CD4-positive, alpha-beta memory T cell (primary cell): ENCODE data around the gene MPO. TPM values are rescaled to one million over a fixed set of nuclear protein-coding genes. Genes with fewer than 3 reads are reported as not detected.
A peak's percentile ranks its signal among the peaks of the same experiment; 100 is the strongest.

Experiments
- CTCF ChIA-PET: fragments of 350-600 bp; sonication (Branson Sonifier 250); formaldehyde crosslinking; loops from one replicate; lab custom pipeline; 2021; ENCODE audit warnings: inconsistent platforms; ENCODE audit not compliant: partially characterized antibody; lab: Charles Lee
- POLR2A ChIA-PET: fragments of 350-600 bp; sonication (Branson Sonifier 250); formaldehyde crosslinking; loops from one replicate; lab custom pipeline; 2021; ENCODE audit not compliant: partially characterized antibody; lab: Charles Lee
- DNase-seq, 5 donors: peaks; one replicate each; pipeline versions ENCODE4 v3.0.0 to v3.0.0-alpha.2; 2020 to 2022; ENCODE audit warnings: mixed read lengths in 1 of 5
- H3K27ac ChIP-seq: one replicate; pipeline ENCODE4 v1.7.0; 2013; ENCODE audit warnings: low read depth, low read length
- H3K27me3 ChIP-seq: 2 replicates; pipeline ENCODE4 v1.7.0; 2013; ENCODE audit warnings: mild to moderate bottlenecking, low read length, moderate library complexity; ENCODE audit not compliant: insufficient read depth
- H3K36me3 ChIP-seq: 2 replicates; pipeline ENCODE4 v1.7.0; 2013; ENCODE audit warnings: mild to moderate bottlenecking, low read length, moderate library complexity; ENCODE audit not compliant: insufficient read depth
- H3K4me1 ChIP-seq: 2 replicates; pipeline ENCODE4 v1.7.0; 2013; ENCODE audit warnings: mild to moderate bottlenecking, low read length, moderate library complexity; ENCODE audit not compliant: insufficient read depth
- H3K4me3 ChIP-seq, 2 donors: one replicate each; pipeline ENCODE4 v1.7.0; 2013; ENCODE audit warnings: low read length in 2 of 2, mild to moderate bottlenecking in 1 of 2
- H3K9me3 ChIP-seq, 2 donors: one replicate each; pipeline ENCODE4 v1.7.0; 2013; ENCODE audit warnings: low read length in 2 of 2, control low read depth in 1 of 2; ENCODE audit not compliant: control insufficient read depth in 1 of 2
- H3K27ac Mint-ChIP-seq, 7 donors: one replicate each; pipeline ENCODE4 v1.8.0; 2020 to 2021; ENCODE audit warnings: mixed read lengths in 7 of 7, mild to moderate bottlenecking in 6 of 7, inconsistent platforms in 3 of 7, moderate library complexity in 3 of 7
- H3K27me3 Mint-ChIP-seq, 2 donors: one replicate each; pipeline ENCODE4 v1.8.0; 2020 to 2021; ENCODE audit warnings: mixed read lengths in 2 of 2
- H3K36me3 Mint-ChIP-seq, 2 donors: one replicate each; pipeline ENCODE4 v1.8.0; 2020 to 2021; ENCODE audit warnings: mixed read lengths in 2 of 2, inconsistent platforms in 1 of 2, mild to moderate bottlenecking in 1 of 2
- H3K4me1 Mint-ChIP-seq, 4 donors: one replicate each; pipeline ENCODE4 v1.8.0; 2020 to 2021; ENCODE audit warnings: mixed read lengths in 4 of 4, mild to moderate bottlenecking in 1 of 4
- H3K4me3 Mint-ChIP-seq, 8 donors: one replicate each; pipeline ENCODE4 v1.8.0; 2020 to 2021; ENCODE audit warnings: mixed read lengths in 8 of 8, mild to moderate bottlenecking in 7 of 8, moderate library complexity in 6 of 8, inconsistent platforms in 3 of 8
- H3K9me3 Mint-ChIP-seq, 8 donors: one replicate each; pipeline ENCODE4 v1.8.0; 2020 to 2021; ENCODE audit warnings: mixed read lengths in 8 of 8, mild to moderate bottlenecking in 5 of 8, inconsistent platforms in 3 of 8, moderate library complexity in 1 of 8
- intact Hi-C: fragments of 100-400 bp; cut with micrococcal nuclease; formaldehyde crosslinking; loops from one replicate; pipeline ENCODE4 v1.15.1; 2023
- polyA plus RNA-seq, 2 donors: library from polyadenylated mRNA; unstranded; fragments of 300-500 nt; fragmentation: Illumina TruSeq; gene quantifications; one replicate each; pipeline ENCODE4 v1.2.3, GENCODE V29; 2021
- total RNA-seq, 2 experiments: library from RNA; stranded (reverse); gene quantifications; one replicate each; pipeline ENCODE4 v1.2.3, GENCODE V29; 2021

Gene MPO
- total and polyA plus RNA-seq, 4 experiments from 2014 or later = not detected

DNA sequence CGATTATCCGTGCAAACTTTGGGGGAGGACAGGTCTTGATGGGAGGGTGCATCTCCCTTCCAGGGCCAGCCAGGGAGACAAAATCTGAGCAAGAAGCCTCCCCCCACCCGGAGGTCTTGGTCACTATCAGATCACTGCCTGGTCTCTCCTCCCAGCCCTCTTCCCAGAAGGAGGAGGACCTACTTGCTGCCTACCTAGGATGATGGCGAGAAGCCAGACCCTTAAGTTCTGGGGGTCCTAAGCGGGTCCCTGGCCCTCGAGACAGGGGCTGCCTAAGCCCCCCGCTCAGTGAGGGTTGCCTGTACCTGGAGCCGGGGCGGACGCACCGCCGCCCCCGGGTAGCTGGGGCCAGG, 43.3 kb upstream of the MPO start:
- Mint-ChIP-seq H3K36me3 (peaks cover 3 to 13% of the 10 kb centered on the region in 2 donors), H3K4me3 (no peak overlapping the region), H3K9me3 (no peaks in the 10 kb centered on the region), H3K27me3 (no peaks in the 10 kb centered on the region), H3K4me1 (peaks cover 17 to 54% (median 26%) of the 10 kb centered on the region in 4 donors), H3K27ac (peak overlapping the region in 1 of 7 donors; percentile 69)
- DNase-seq = peak in 1 of 5 donors; percentile 16
- Histone ChIP-seq H3K27me3 (no peaks in the 10 kb centered on the region), H3K4me1 (peaks cover 29% of the 10 kb centered on the region), H3K4me3 (no peak overlapping the region), H3K27ac (no peak overlapping the region), H3K9me3 (no peaks in the 10 kb centered on the region), H3K36me3 (no peaks in the 10 kb centered on the region)
- POLR2A ChIA-PET = interaction anchor here (34.1 kb wide), 1 partner anchor 20 kb away, joined by 3924 read pairs; the partner anchor contains the start of gene SUPT4H1
- intact Hi-C loops = no loop called here
- CTCF ChIA-PET = interaction anchor here (10.9 kb wide), 1 partner anchor 18 kb away, joined by 510 read pairs; no protein-coding TSS in a partner anchor

- no peaks in the 10 kb centered on the region for H3K9me3 ChIP-seq
- Mint-ChIP-seq H3K9me3 (no peaks in the 10 kb centered on the region), H3K27ac (peak overlapping the region in 4 of 7 donors; percentile 22 to 93 (median 68)), H3K4me3 (no peak overlapping the region), H3K27me3 (no peaks in the 10 kb centered on the region), H3K4me1 (peaks cover 14 to 51% (median 23%) of the 10 kb centered on the region in 4 donors), H3K36me3 (peaks cover 3 to 13% of the 10 kb centered on the region in 2 donors)
- H3K27ac ChIP-seq = no peak overlapping the region
- ChIA-PET POLR2A (interaction anchor here (34.1 kb wide), 1 partner anchor 20 kb away, joined by 3924 read pairs; the partner anchor contains the start of gene SUPT4H1), CTCF (interaction anchor here (1.6 to 10.9 kb wide), 3 partner anchors 18 to 94 kb away, joined by 5 to 510 read pairs (median 11); partner anchors contain the start of gene RNF43)
- intact Hi-C loops = no loop called here
- peaks cover 27% of the 10 kb centered on the region for H3K4me1 ChIP-seq
- no peaks in the 10 kb centered on the region for H3K27me3 ChIP-seq
- DNase-seq = no peak
- H3K36me3 ChIP-seq = no peaks in the 10 kb centered on the region
- H3K4me3 ChIP-seq = no peak overlapping the region
These were observed 42.8 kb upstream of the MPO start for GRCh38 chr17:58323366-58324055.

DNA sequence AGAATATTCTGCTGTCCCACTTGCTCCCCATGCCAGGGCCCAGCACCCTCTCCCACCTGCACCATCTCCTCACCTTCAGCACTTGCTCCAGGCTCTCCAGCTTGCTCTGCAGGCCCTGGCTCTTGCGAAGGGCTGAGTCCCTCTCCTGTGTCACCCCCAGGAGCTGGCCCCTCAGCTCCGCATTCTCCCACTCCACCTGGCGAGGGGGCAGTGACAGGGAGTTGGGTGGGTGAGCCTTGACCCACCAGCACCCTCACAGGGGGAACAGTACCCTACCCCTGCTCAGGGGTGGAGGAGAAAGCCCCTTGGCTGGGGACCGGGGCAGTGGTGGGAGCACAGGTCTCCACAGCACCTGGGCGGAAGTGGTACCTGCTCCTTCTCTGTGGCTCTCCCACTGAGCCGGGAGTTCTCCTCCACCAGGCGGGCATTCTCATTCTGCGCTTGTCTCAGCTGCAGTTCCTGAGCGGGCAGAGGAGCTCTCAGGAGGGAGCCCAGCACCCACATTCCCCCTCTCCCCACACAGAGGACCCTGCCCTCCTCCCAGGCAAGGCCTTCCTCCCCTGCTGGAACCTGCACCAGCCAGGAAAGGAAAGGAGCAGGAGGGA, 41.9 kb upstream of the MPO start:
- Histone ChIP-seq H3K36me3 (no peaks in the 10 kb centered on the region), H3K4me1 (peaks cover 27% of the 10 kb centered on the region), H3K27me3 (no peaks in the 10 kb centered on the region), H3K4me3 (no peak overlapping the region), H3K9me3 (no peaks in the 10 kb centered on the region), H3K27ac (no peak overlapping the region)
- Mint-ChIP-seq H3K27me3 (no peaks in the 10 kb centered on the region), H3K27ac (peak overlapping the region in 2 of 7 donors; percentile 50 to 70), H3K4me1 (peaks cover 10 to 49% (median 21%) of the 10 kb centered on the region in 4 donors), H3K4me3 (no peak overlapping the region), H3K36me3 (peaks cover 3 to 10% of the 10 kb centered on the region in 2 donors), H3K9me3 (no peaks in the 10 kb centered on the region)
- ChIA-PET CTCF (interaction anchor here (1.6 to 10.9 kb wide), 3 partner anchors 19 to 95 kb away, joined by 5 to 510 read pairs (median 11); partner anchors contain the start of gene RNF43), POLR2A (interaction anchor here (34.1 kb wide), 1 partner anchor 21 kb away, joined by 3924 read pairs; the partner anchor contains the start of gene SUPT4H1)
- intact Hi-C loops = no loop called here
- peak in 1 of 5 donors; percentile 19 for DNase-seq

DNA sequence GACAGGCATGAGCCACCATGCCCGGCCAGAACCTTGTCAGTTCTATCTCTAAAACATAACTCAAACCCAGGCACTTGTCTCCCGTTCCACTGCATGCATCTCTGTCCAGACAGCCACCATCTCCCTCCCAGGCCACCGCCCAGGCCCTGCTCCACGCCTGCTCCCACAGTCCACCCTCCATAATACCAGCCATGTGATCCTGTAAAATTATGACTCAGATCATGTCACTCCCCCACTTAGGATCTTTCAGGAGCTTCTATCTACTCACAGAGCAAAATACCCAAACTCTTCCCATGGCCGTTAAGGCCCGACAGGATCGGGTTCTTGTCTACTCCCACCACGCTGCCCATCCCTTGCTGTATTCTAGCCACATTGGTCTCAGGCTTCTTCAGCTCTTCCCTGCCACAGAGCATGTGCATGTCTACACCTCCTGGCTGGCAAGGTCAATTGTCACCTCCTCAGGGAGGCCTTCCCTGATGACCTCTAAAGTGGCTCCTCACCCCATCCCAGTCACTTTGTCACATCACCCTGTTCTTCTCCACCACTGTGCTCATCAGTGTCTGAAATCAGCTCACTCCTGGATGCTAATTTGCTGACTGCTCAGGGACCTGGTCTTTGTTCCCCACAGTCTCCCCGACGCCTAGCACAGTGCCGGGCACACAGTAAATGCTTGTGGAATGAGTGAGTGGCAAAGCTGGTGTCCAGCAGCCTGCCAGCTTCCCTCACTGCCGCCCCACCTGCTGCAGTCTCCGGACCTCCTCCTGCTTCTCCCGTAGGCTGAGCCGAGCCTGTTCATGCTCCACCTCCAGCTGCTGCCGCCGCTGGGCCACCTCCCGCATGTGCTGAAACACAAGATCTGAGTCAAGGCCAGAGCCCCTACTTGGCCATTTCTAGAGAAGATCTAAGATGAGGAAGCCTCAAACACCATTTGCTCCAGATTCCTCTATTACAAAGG, 41.1 kb upstream of the MPO start:
- POLR2A ChIA-PET = interaction anchor here (34.1 kb wide), 1 partner anchor 22 kb away, joined by 3924 read pairs; the partner anchor contains the start of gene SUPT4H1
- no peaks in the 10 kb centered on the region for H3K9me3 Mint-ChIP-seq
- Histone ChIP-seq H3K36me3 (no peaks in the 10 kb centered on the region), H3K4me1 (peaks cover 24% of the 10 kb centered on the region), H3K4me3 (no peak overlapping the region), H3K27me3 (no peaks in the 10 kb centered on the region), H3K27ac (no peak overlapping the region), H3K9me3 (no peaks in the 10 kb centered on the region)
- H3K27ac Mint-ChIP-seq = peak overlapping the region in 6 of 7 donors; percentile 50 to 80 (median 66)
- peaks cover 3 to 10% of the 10 kb centered on the region in 2 donors for H3K36me3 Mint-ChIP-seq
- DNase-seq = peak in 1 of 5 donors; percentile 20
- peaks cover 13 to 47% (median 20%) of the 10 kb centered on the region in 4 donors for H3K4me1 Mint-ChIP-seq
- intact Hi-C loops = no loop called here
- no peak overlapping the region for H3K4me3 Mint-ChIP-seq
- H3K27me3 Mint-ChIP-seq = no peaks in the 10 kb centered on the region
- CTCF ChIA-PET = interaction anchor here (1.6 to 10.9 kb wide), 3 partner anchors 18 to 95 kb away, joined by 5 to 510 read pairs (median 11); partner anchors contain the start of gene RNF43

GRCh38 chr17:58320570-58321323, 40.0 kb upstream of the MPO start:
- ChIA-PET CTCF (interaction anchor here (5.5 to 10.9 kb wide), 2 partner anchors 21 to 98 kb away, joined by 171 to 510 read pairs; partner anchors contain the start of gene RNF43), POLR2A (interaction anchor here (6.3 to 34.1 kb wide), 2 partner anchors 6 to 23 kb away, joined by 178 to 3924 read pairs; partner anchors contain the start of genes SUPT4H1 and TSPOAP1)
- Histone ChIP-seq H3K4me3 (no peak overlapping the region), H3K27me3 (no peaks in the 10 kb centered on the region), H3K27ac (no peak overlapping the region), H3K9me3 (no peaks in the 10 kb centered on the region), H3K4me1 (peaks cover 18% of the 10 kb centered on the region), H3K36me3 (no peaks in the 10 kb centered on the region)
- H3K36me3 Mint-ChIP-seq = peaks cover 3 to 10% of the 10 kb centered on the region in 2 donors
- no peaks in the 10 kb centered on the region for H3K9me3 Mint-ChIP-seq
- DNase-seq = no peak
- intact Hi-C loops = no loop called here
- H3K4me3 Mint-ChIP-seq = peak overlapping the region in 1 of 8 donors; percentile 10
- peaks cover 8 to 38% (median 14%) of the 10 kb centered on the region in 4 donors for H3K4me1 Mint-ChIP-seq
- H3K27ac Mint-ChIP-seq = peak overlapping the region in 4 of 7 donors; percentile 18 to 36 (median 26)
- no peaks in the 10 kb centered on the region for H3K27me3 Mint-ChIP-seq

GRCh38 chr17:58320163-58320558, 39.4 kb upstream of the MPO start:
- peak overlapping the region in 5 of 7 donors; percentile 35 to 88 (median 52) for H3K27ac Mint-ChIP-seq
- intact Hi-C loops = no loop called here
- peaks cover 7 to 10% of the 10 kb centered on the region in 2 donors for H3K36me3 Mint-ChIP-seq

More at GRCh38 chr17:58320163-58320558, 39.4 kb upstream of the MPO start:
- H3K27ac ChIP-seq = no peak overlapping the region
- peaks cover 8 to 37% (median 14%) of the 10 kb centered on the region in 4 donors for H3K4me1 Mint-ChIP-seq
- H3K36me3 ChIP-seq = no peaks in the 10 kb centered on the region
- POLR2A ChIA-PET = interaction anchor here (6.3 to 34.1 kb wide), 2 partner anchors 7 to 24 kb away, joined by 178 to 3924 read pairs; partner anchors contain the start of genes SUPT4H1 and TSPOAP1
- H3K9me3 Mint-ChIP-seq = no peaks in the 10 kb centered on the region
- CTCF ChIA-PET = interaction anchor here (5.5 to 10.9 kb wide), 2 partner anchors 21 to 98 kb away, joined by 171 to 510 read pairs; partner anchors contain the start of gene RNF43
- no peaks in the 10 kb centered on the region for H3K27me3 Mint-ChIP-seq
- H3K4me3 ChIP-seq = no peak overlapping the region
- H3K27me3 ChIP-seq = no peaks in the 10 kb centered on the region
- H3K4me3 Mint-ChIP-seq = no peak overlapping the region
- no peaks in the 10 kb centered on the region for H3K9me3 ChIP-seq
- peaks cover 18% of the 10 kb centered on the region for H3K4me1 ChIP-seq
- peak in 1 of 5 donors; percentile 16 for DNase-seq
